A549 (cell line): ENCODE data around the gene MPRIP. TPM values are rescaled to one million over a fixed set of nuclear protein-coding genes. Genes with fewer than 3 reads are reported as not detected.
A peak's percentile ranks its signal among the peaks of the same experiment; 100 is the strongest.

ENCODE experiments used
- ATAC-seq, 2 experiments: fragments of 200-7000 bp in 1 of 2; fragments of >200 bp in 1 of 2; cut with Nextera tagmentation in 1 of 2; cut with Tn5 transposase in 1 of 2; 3 replicates each; pipeline versions ENCODE4 v1.8.0 to v1.9.1; 2018 to 2020; ENCODE audit warnings: mild to moderate bottlenecking in 1 of 2, moderate library complexity in 1 of 2
- CTCF ChIA-PET: fragments of 300-600 bp; sonication (Branson Sonifier 250); formaldehyde crosslinking; extraction: SDS; loops from one replicate; lab custom pipeline; 2021; ENCODE audit warnings: antibody characterized with exemption, inconsistent platforms; lab: Yijun Ruan, JAX
- POLR2A ChIA-PET: fragments of 350-600 bp; formaldehyde crosslinking; extraction: SDS; loops from one replicate; lab custom pipeline; 2021; ENCODE audit warnings: antibody characterized with exemption, inconsistent platforms; lab: Yijun Ruan, JAX
- DNase-seq, 2 experiments: peaks; one replicate each; pipeline versions ENCODE4 v3.0.0 to v3.0.0-alpha.2; 2011 to 2016; ENCODE audit warnings: low read depth in 1 of 2, low spot score in 1 of 2
- FAIRE-seq: peaks from 2 replicates; lab custom pipeline; 2011; peaks lifted over from hg19 to GRCh38; lab: Jason Lieb, UNC
- H3K27ac ChIP-seq, 2 experiments: fragments of >200 bp; sonication (Bioruptor Twin); formaldehyde crosslinking; 3 replicates each; pipeline ENCODE4 v1.5.1; 2016 to 2017
- H3K4me1 ChIP-seq: fragments of >200 bp; sonication (Bioruptor Twin); formaldehyde crosslinking; 3 replicates; pipeline ENCODE4 v1.6.1; 2016
- H3K4me2 ChIP-seq: fragments of >200 bp; sonication (Bioruptor Twin); formaldehyde crosslinking; 3 replicates; pipeline ENCODE4 v1.6.1; 2016
- H3K4me3 ChIP-seq: fragments of >200 bp; sonication (Bioruptor Twin); formaldehyde crosslinking; 3 replicates; pipeline ENCODE4 v1.5.1; 2016
- H3K9me3 ChIP-seq: fragments of >200 bp; sonication (Bioruptor Twin); formaldehyde crosslinking; 3 replicates; pipeline ENCODE4 v1.6.1; 2016
- CBX8 ChIP-seq: fragments of 200-600 bp; sonication (generic); IDR thresholded peaks from 2 replicates; pipeline ENCODE4 v1.6.1; 2016
- CHD2 ChIP-seq: fragments of 150-350 bp; IDR thresholded peaks from 2 replicates; pipeline ENCODE4 v1.6.1; 2014; ENCODE audit warnings: low read length; ENCODE audit not compliant: partially characterized antibody
- CHD4 ChIP-seq: fragments of 200-600 bp; sonication (generic); IDR thresholded peaks from 2 replicates; pipeline ENCODE4 v1.6.1; 2016; ENCODE audit warnings: antibody characterized with exemption, mild to moderate bottlenecking, borderline replicate concordance
- EP300 ChIP-seq, 2 experiments: fragments of >200 bp; sonication (Bioruptor Twin); formaldehyde crosslinking; IDR thresholded peaks; 2 replicates in 1 of 2; 3 replicates in 1 of 2; pipeline ENCODE4 v1.6.1; 2016 to 2017
- FOSL2 ChIP-seq, 2 experiments: fragments of 450-650 bp in 1 of 2; fragments of >200 bp in 1 of 2; sonication (Bioruptor Twin) in 1 of 2; formaldehyde crosslinking; IDR thresholded peaks; 2 replicates each; pipeline versions ENCODE4 v1.5.0 to v1.6.1; 2016 to 2020; ENCODE audit warnings: mild to moderate bottlenecking in 1 of 2, moderate library complexity in 1 of 2
- GATA3 ChIP-seq: IDR thresholded peaks from 2 replicates; pipeline ENCODE4 v1.6.1; 2012; ENCODE audit warnings: borderline replicate concordance
- HOXB5 ChIP-seq: fragments of 250-450 bp; sonication (Bioruptor Pico); IDR thresholded peaks from 2 replicates; pipeline ENCODE4 v1.5.0; 2020; ENCODE audit warnings: mild to moderate bottlenecking, moderate library complexity
- JUNB ChIP-seq: fragments of >200 bp; sonication (Bioruptor Twin); formaldehyde crosslinking; IDR thresholded peaks from 2 replicates; pipeline ENCODE4 v1.6.1; 2016
- KDM1A ChIP-seq: fragments of 200-600 bp; sonication (generic); IDR thresholded peaks from 2 replicates; pipeline ENCODE4 v1.6.1; 2016; ENCODE audit warnings: low read depth, mild to moderate bottlenecking
- MAFK ChIP-seq: fragments of 450-650 bp; IDR thresholded peaks from 2 replicates; pipeline ENCODE4 v1.6.1; 2014; ENCODE audit not compliant: partially characterized antibody
- MYC ChIP-seq: IDR thresholded peaks from 2 replicates; pipeline ENCODE4 v1.6.1; 2012; ENCODE audit warnings: mild to moderate bottlenecking, inconsistent platforms, low read length, improper control_type of control experiment, borderline replicate concordance
- NFE2L2 ChIP-seq: fragments of 150-350 bp; conservative IDR thresholded peaks from 2 replicates; pipeline ENCODE4 v1.6.1; 2014; ENCODE audit warnings: low read length
- NR3C1 ChIP-seq: fragments of >200 bp; sonication (Bioruptor Twin); formaldehyde crosslinking; IDR thresholded peaks from 3 replicates; pipeline ENCODE4 v1.6.1; 2017
- POLR2A ChIP-seq: IDR thresholded peaks from 2 replicates; pipeline ENCODE4 v1.6.1; 2012; ENCODE audit warnings: mild to moderate bottlenecking, low read length
- POLR2AphosphoS2 ChIP-seq: conservative IDR thresholded peaks from 2 replicates; pipeline ENCODE4 v1.6.1; 2012; ENCODE audit warnings: low read length, improper control_type of control experiment, inconsistent platforms
- RCOR1 ChIP-seq: fragments of 150-350 bp; IDR thresholded peaks from 2 replicates; pipeline ENCODE4 v1.6.1; 2014; ENCODE audit warnings: antibody characterized with exemption, low read length, low read depth
- SMC3 ChIP-seq: fragments of >200 bp; sonication (Bioruptor Twin); formaldehyde crosslinking; IDR thresholded peaks from 3 replicates; pipeline ENCODE4 v1.6.1; 2018; ENCODE audit warnings: inconsistent platforms
- ZC3H11A ChIP-seq: fragments of 450-650 bp; IDR thresholded peaks from 2 replicates; pipeline ENCODE4 v1.6.1; 2014; ENCODE audit warnings: antibody characterized with exemption, mild to moderate bottlenecking
- ZFP36 ChIP-seq: fragments of 450-650 bp; IDR thresholded peaks from 2 replicates; pipeline ENCODE4 v1.6.1; 2014; ENCODE audit warnings: borderline replicate concordance; ENCODE audit not compliant: partially characterized antibody
- ZNF302 ChIP-seq: fragments of 250-450 bp; sonication (Bioruptor Pico); IDR thresholded peaks from 2 replicates; pipeline ENCODE4 v1.9.0; 2021; ENCODE audit warnings: inconsistent platforms, mild to moderate bottlenecking, moderate library complexity
- WGBS: methylation state at CpG from one replicate; pipeline ENCODE4 v1.1.6; 2017; ENCODE audit errors: missing lambda C conversion rate; 5-methylcytosine and 5-hydroxymethylcytosine counted together
- polyA plus RNA-seq, 4 experiments: library from polyadenylated mRNA; depleted of rRNA in 3 of 4; stranded (reverse); fragments of >200 nt; fragmentation: RNase III in 1 of 4; extraction: RNeasy Plus Mini Kit Qiagen cat#74134 plus additional on column Dnase treatment in 1 of 4; gene quantifications; 2 replicates in 3 of 4; 3 replicates in 1 of 4; pipeline ENCODE4 v1.2.3, GENCODE V29; 2011 to 2017
- TF ChIP-seq, protein P1 (sequence below): fragments of >200 bp; sonication (Bioruptor Twin); formaldehyde crosslinking; IDR thresholded peaks from 2 replicates; pipeline ENCODE4 v1.6.1; 2016
- TF ChIP-seq, protein P2 (sequence below): fragments of >200 bp; sonication (Bioruptor Twin); formaldehyde crosslinking; IDR thresholded peaks from 3 replicates; pipeline ENCODE4 v1.5.1; 2016

MPRIP gene
- polyA plus RNA-seq, 2 of the 4 experiments (the other 2 are of a cell fraction), result 147 to 228 TPM

DNA sequence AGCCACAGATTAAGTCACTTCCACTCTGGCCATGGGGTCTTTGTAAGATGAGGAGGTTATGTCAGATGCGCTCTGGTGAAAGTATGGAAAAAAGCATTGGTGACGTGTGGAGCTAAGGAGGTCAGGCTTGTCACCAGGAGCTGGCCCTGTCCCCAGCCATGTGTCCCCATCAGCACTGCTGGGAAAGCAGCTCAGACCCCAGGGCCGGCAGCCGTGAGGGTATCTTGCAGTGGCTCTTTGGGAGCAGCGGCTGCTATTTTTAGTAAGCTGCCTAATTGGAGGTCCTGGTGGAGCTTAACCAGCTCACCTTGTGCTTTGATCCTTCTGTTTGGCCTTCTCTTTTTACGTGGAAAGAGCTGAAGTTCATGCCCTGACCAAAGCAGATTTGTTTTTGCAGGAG, 60.9 kb downstream of the MPRIP start:
- FAIRE-seq, result no peak
- POLR2A ChIA-PET, result no interaction called here
- peak overlapping the region in 1 of 2 experiments; percentile 2; a peak in 1 of 6 replicates for H3K27ac ChIP-seq

DNA sequence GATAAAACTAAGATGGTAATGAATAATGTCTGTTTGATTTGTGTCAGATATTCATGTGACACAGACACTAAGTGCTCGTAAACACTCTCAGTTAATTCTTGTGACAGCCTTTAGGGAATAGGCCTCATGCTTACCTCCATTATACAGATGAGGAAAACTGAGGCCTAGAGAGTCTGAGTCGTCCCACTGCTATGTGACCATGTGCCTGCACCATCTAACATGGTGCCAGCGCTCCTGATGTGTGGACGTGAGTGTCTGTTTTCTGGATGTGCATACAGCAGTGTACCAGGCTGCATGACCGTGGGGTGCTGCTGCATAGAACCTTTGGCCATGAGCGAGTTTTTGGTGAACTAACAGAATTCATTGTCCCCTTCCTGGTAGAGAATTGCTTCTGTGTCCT, 61.8 kb downstream of the MPRIP start:
- no peaks in the 10 kb centered on the region for H3K9me3 ChIP-seq
- peak; percentile 46 for FAIRE-seq
- no peak for TF ChIP-seq HOXB5
- no peak for TF ChIP-seq POLR2A
- TF ChIP-seq SMC3, result no peak
- no peak for TF ChIP-seq ZC3H11A
- TF ChIP-seq ZNF302 (CRISPR knock-in tag), result no peak
- no peak for TF ChIP-seq ZFP36
- peak; percentile 51; the same call in 1 of the 2 replicates for TF ChIP-seq KDM1A
- no peak for DNase-seq
- peaks cover 41% of the 10 kb centered on the region for H3K4me1 ChIP-seq
- H3K4me2 ChIP-seq, result no peak overlapping the region
- POLR2A ChIA-PET, result no interaction called here
- H3K4me3 ChIP-seq, result no peak overlapping the region
- 89% methylated on average over 6 of the region's 6 CpGs for WGBS
- H3K27ac ChIP-seq, result no peak overlapping the region; a peak in 1 of 6 replicates
- no peak for ATAC-seq
- CTCF ChIA-PET, result interaction anchor here (2.3 to 2.5 kb wide), 2 partner anchors 17 to 38 kb away, joined by 8 to 11 read pairs; no protein-coding TSS in a partner anchor

More for the DNA sequence above, 60.9 kb downstream of the MPRIP start:
- TF ChIP-seq GATA3, result no peak
- TF ChIP-seq RCOR1, result no peak
- no peak for TF ChIP-seq CHD2
- TF ChIP-seq MAFK, result no peak
- no peak for TF ChIP-seq NFE2L2
- TF ChIP-seq KDM1A, result no peak
- no peak for TF ChIP-seq FOSL2 (IDR thresholded peaks at IDR 0.05)
- no peak for TF ChIP-seq FOSL2 (CRISPR knock-in tag; IDR thresholded peaks at IDR 0.05)
- TF ChIP-seq POLR2AphosphoS2, result no peak
- TF ChIP-seq, protein P1, sequence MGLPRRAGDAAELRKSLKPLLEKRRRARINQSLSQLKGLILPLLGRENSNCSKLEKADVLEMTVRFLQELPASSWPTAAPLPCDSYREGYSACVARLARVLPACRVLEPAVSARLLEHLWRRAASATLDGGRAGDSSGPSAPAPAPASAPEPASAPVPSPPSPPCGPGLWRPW, result no peak
- TF ChIP-seq EP300 (IDR thresholded peaks at IDR 0.05), result no peak
- TF ChIP-seq NR3C1, result no peak
- TF ChIP-seq, protein P2, sequence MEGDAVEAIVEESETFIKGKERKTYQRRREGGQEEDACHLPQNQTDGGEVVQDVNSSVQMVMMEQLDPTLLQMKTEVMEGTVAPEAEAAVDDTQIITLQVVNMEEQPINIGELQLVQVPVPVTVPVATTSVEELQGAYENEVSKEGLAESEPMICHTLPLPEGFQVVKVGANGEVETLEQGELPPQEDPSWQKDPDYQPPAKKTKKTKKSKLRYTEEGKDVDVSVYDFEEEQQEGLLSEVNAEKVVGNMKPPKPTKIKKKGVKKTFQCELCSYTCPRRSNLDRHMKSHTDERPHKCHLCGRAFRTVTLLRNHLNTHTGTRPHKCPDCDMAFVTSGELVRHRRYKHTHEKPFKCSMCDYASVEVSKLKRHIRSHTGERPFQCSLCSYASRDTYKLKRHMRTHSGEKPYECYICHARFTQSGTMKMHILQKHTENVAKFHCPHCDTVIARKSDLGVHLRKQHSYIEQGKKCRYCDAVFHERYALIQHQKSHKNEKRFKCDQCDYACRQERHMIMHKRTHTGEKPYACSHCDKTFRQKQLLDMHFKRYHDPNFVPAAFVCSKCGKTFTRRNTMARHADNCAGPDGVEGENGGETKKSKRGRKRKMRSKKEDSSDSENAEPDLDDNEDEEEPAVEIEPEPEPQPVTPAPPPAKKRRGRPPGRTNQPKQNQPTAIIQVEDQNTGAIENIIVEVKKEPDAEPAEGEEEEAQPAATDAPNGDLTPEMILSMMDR, result no peak
- no peak for TF ChIP-seq MYC
- Histone ChIP-seq H3K4me1 (peaks cover 41% of the 10 kb centered on the region), H3K4me3 (no peak overlapping the region), H3K4me2 (no peak overlapping the region), H3K9me3 (no peaks in the 10 kb centered on the region)
- ATAC-seq (no peak), DNase-seq (no peak)
- CTCF ChIA-PET, result interaction anchor here (1.5 to 2.5 kb wide), 3 partner anchors 18 to 50 kb away, joined by 3 to 8 read pairs (median 3); no protein-coding TSS in a partner anchor
- 91% methylated on average over 6 of the region's 6 CpGs for WGBS

DNA sequence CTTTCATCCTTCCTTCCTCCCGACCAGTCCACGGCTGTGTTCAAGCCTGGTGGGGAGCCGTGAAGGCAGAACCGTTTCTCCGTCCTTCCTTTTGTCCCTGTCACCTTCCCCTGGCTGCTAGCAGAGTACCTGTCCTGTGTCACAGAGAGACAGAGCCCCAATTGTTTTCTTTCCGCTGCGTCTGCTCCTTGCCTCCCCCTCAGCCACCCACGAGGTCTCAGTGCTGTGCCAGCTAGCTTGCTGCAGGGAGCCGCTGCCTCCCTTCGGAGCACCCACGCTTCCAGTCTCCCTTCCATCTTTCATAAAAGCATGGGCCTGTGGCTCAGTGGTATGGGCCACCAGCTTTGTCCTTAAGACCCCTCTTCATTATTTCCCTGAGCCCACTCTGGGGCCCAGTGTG, 62.2 kb downstream of the MPRIP start:
- TF ChIP-seq CHD4 (no peak), CBX8 (no peak), JUNB (no peak)
- ATAC-seq (no peak), DNase-seq (no peak), FAIRE-seq (no peak)
- no peak overlapping the region for H3K4me3 ChIP-seq
- WGBS, result 96% methylated on average over 11 of the region's 11 CpGs
- CTCF ChIA-PET, result interaction anchor here (2.3 to 2.5 kb wide), 2 partner anchors 17 to 37 kb away, joined by 8 to 11 read pairs; no protein-coding TSS in a partner anchor
- POLR2A ChIA-PET, result no interaction called here
- no peak overlapping the region for H3K4me2 ChIP-seq
- no peaks in the 10 kb centered on the region for H3K9me3 ChIP-seq
- peaks cover 46% of the 10 kb centered on the region for H3K4me1 ChIP-seq
- H3K27ac ChIP-seq, result no peak overlapping the region; a peak in 1 of 6 replicates
